ENCODE measurements around the gene NKAIN2.

NKAIN2 gene

DNA sequence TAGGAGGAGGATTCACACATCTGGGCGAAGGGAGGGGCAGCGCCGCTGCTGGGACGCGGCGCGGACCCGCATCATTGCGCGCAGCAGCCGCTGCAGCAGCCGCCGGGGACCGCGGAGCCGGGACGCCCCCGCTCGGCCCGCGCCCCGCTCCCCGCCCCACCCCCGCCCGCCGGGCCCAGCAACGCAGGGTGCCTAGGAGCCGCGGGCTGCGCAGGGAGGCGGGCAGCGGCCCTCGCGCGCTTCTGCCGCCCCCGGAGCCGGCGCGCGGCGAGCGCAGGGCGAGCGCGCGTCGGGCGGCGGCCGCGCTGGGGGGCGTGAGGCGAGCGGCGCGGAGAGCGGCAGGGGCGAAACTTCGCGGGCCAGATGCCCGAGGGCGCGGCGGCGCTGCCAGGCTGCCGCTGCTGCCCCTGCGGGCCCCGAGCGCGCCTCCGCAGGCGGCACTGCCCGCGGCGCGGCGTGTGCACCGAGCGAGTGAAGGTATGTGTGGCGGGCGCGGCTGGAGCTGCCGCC is at the start of gene NKAIN2:
TSS of gene NKAIN2 (plus strand) at position 362 of the 510 bp plus-strand sequence.
- DNase-seq, result no peak

DNA sequence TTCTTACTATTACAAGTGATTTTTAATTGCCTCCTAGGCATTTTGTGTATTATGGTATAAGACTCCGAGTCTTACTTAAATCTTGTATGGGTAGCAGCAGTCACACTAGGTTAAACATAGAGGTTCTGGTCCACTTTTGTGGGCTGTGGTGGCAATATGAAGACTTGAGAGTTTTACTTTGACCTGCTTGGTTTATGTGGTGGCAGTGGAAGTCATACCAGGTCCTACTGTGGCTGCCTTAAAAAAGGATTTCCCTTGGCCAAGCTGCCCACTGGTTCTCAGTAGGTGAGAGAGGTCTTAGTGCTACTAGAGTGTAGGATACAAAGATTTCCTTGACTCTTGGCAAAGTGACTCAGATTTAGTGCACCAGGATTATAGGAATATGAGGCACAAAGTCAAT is 44.2 kb upstream of the NKAIN2 start:
- no peak for DNase-seq

- no peak for DNase-seq
Measured at GRCh38 chr6:123763904-123764303, 39.8 kb upstream of the NKAIN2 start.

DNA sequence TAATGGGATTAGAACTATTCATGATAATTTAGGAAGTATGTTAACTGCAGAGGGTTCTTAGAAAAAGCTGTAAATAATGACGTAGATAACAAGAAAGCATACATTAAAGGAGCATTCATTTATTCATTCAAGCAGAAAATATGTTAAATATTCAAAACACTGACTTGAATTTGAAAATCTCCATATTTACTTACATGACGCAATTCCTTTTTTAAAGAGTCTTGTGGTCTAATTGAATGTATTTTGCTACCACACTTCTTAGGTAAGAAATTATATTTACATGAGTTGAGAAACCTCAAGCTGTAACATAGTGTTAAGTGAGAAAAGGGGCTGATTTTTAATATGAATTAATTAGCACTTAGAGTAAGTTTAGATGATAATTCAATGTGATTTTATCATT is 38.9 kb upstream of the NKAIN2 start:
- no peak for DNase-seq

GRCh38 chr6:123768921-123769320 is 34.7 kb upstream of the NKAIN2 start:
- DNase-seq, result no peak

GRCh38 chr6:123769431-123769830 is 34.2 kb upstream of the NKAIN2 start:
- no peak for DNase-seq

DNA sequence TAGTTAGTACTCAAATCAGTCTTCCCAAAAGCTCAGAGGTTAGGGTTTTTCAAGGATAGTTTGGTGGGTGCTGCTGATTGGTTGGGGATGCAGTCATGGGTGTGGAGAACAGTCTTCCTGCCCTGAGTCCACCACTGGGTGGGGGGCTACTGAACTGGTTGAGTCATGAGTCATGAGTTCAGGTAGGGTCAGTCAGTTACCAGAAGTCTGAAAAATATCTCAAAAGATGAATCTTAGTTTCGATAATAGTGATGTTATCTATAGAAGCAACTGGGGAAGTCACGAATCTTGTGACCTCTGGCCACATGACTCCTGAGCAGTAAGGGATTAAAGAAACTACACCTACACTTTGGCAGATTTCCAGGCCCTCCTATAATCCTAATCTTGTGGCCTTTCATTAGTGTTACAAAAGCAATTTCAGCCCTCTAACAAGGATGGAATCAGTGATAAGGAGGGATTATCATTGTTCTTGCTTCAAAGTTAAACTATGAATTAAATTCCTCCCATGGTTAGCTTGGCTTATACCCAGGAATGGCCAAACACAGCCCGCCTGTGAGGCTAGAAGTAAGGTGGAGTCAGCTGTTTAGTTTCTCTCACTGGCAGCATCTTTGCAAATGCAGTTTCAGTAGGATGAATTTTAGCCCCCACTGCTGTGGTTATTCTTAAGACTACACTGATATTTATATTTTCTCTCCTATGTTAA is 33.3 kb upstream of the NKAIN2 start:
- DNase-seq, result no peak

- no peak for DNase-seq
Measured at GRCh38 chr6:123771126-123771525, 32.5 kb upstream of the NKAIN2 start.

- no peak for DNase-seq
Measured at GRCh38 chr6:123777563-123777962, 26.1 kb upstream of the NKAIN2 start.

- no peak for DNase-seq
Measured at GRCh38 chr6:123780021-123780420, 23.6 kb upstream of the NKAIN2 start.

- no peak for DNase-seq
Measured at GRCh38 chr6:123784330-123784729, 19.3 kb upstream of the NKAIN2 start.

DNA sequence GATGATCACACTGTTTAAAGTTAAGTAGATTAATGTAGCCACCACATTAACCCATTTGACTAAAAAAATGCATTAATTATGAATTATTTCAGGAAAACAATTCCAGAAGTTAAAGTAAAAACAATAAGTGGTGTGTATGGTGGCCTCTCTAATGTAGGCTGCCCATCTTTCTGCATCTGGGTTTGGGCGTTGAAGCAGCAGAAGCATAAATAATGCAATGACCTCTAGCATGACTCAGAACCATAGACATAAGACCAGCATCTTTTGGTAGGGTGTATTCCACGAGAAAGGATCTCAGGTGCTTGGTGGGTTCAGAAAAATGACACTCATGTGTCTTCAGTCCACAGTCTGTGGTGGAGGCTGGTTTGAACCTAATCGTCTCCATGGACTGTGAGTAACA is 18.6 kb upstream of the NKAIN2 start:
- DNase-seq, result no peak

DNA sequence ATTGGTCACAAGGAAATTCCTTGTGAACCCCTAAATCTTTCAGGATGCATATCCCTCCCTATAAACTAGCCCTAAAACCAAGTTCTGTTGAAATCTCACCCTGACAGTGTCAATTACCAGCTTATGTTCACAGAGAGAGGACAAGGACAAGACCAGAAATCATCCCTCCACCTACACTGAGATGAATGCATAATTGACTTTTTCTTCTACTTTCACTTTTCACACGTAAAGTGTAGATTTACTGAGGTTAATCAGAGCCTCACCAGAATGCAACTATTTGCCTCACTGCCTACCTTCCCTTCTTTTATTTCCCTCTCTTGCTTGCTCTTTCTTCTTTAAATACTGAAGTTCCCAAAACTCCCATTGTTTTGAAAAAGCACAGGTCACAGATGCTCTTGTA is 15.3 kb upstream of the NKAIN2 start:
- DNase-seq, result no peak

DNA sequence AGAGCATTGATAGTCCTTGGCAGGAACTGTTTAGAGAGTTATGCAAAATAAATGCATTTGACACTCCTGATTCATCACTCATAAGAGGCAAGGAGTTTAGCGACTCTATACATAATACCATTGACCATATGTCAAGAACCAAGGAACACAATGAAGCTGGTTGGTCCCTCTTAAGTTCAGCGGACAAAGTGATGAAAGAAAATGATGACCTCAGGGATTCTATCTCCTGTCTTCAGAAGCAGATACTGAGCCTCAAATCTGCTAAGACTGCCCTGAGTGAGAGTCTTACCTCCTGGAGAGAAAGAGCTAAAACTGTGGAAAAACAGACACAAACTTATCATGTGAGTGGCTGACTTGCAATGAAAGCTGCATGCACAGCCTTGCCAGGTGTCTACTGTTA is 9.5 kb upstream of the NKAIN2 start:
- DNase-seq, result no peak

DNA sequence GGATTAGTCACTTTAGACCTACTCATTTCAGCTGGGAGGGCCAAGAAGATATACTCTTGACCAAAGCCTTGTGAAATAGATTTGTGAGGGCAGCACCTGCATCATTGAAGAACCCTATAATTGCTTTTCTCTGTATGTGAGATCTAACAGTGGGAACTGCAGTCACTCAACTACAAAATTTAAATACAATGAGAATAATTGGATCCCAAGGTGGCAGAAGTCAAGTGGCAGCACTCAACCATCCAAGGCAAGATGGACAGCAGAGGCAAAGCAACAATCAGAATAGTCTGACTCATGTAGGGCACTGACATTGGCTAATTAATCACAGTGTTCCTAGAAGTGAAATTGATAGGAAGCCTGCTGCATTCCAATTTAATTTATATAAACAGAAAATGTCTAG is 8.9 kb upstream of the NKAIN2 start:
- no peak for DNase-seq

- DNase-seq, result no peak
Measured at GRCh38 chr6:123801067-123801466, 2.6 kb upstream of the NKAIN2 start.

GRCh38 chr6:123802351-123802696 is 1.3 kb upstream of the NKAIN2 start:
- no peak for DNase-seq

DNA sequence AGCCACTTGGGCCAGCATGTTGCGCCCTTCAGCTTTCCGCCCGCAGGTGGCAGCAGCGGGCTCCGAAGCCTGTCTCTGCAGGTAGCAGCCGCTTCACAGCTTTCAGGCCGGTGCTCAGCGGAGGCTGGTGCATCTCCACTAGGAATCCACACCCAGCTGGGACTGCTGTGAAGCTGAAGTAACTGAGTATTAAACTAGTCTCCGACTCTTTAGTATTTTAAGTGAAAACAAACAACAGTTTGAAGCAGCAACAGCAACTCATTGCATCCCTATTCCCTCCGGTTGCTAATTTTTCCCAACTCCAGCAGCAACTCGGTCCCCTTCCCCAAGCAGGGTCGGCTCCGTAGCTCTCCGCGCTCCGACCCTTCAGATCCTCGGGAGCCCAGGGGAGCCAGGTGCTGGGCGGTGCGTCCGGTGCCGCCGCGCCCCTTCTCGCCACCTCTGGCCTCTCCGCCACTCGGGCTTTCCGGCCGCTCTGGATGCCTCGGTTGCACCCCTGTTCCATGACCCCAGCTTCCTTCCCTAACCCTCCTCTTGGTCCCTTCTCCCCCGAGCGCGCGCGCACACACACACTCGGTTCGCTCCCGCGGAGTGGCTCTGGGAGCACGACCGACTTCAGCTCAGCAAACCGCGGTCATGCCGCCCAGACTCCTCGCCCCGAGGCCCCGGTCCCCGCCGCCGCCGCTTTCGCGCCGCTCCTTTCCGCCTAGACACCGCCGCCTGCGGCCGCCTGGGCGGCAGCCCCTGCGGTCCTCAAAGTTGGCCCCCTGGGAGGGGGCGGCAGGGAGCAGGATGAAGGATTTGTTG is 765 bp upstream of the NKAIN2 start:
- DNase-seq, result peak; percentile 83

- peak; percentile 10 for DNase-seq
Measured at GRCh38 chr6:123804014-123804786, 535 bp downstream of the NKAIN2 start.

DNA sequence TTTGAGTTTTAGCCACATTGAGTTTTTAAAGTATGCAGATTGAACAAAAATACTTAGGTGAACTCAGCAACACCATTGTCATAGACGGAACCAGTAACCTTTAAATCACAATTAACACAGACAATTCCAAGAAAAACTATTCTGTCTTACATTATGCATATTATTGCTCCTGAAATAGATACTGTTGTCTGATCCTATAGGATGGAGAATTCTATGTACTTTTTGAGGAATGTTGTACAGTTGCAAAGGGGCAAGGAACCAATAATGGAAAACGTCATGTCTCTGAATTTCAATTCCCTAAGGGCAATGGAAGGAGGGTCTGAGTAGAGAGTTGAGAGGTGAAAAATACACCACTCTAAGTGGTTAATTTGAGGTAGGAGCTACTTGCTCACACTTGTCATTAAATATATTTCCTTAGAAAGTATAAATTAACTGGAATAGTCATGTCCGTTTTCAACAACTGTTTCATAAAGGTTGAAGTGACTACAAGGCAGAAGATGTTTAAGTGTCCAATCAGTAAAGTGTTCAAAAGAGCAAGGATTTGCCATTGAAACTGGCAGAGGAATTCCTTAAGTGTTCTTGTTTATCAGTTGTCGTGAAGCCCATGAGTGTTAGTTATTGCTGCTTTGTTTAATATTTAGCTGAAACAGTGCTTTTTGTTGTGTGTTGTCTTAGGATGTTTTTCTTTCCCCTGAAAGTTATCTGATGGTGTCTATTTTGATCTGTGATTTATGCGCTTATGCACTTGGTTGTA is 1.3 kb downstream of the NKAIN2 start:
- no peak for DNase-seq

- DNase-seq, result no peak
Measured at GRCh38 chr6:123805921-123806320, 2.3 kb downstream of the NKAIN2 start.

GRCh38 chr6:123806561-123806960 is 2.9 kb downstream of the NKAIN2 start:
- no peak for DNase-seq

DNA sequence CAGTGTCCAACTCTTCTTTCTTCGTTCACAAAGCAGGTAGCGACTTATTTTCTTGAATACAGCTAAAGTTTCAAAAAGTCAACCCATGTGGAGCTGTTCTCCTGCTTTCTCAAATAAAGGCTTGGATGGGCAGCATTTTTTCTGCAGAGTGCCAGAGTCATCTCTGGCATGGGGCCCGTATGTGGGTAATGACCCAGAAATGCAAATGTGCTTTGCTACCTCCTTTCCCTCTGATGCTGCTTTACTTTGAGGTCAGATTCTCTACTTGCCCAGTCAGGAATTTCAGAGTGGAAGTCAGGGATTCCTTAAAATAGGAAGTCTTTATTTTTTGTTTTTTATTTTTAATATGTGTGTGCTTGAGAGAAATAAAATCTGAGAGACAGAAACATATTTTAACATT is 4.9 kb downstream of the NKAIN2 start:
- no peak for DNase-seq
